Measurements from ENCODE around the gene VSIG8. TPM values are rescaled to one million over a fixed set of nuclear protein-coding genes. Genes with fewer than 3 reads are reported as not detected.

VSIG8 gene
- total RNA-seq, 2 donors from 2014 or later, result not detected

- WGBS, 2 donors, result 69 to 100% methylated on average over 3 of the region's 3 CpGs
- TF ChIP-seq POLR2A (IDR thresholded peaks at IDR 0.05) (no peak), CTCF (IDR thresholded peaks at IDR 0.05) (no peak)
- H3K36me3 ChIP-seq (replicated peaks in 1 of 2; ENCODE audit: insufficient read depth in 1 of 2, low read depth in 2 of 2), result no peaks in the 10 kb centered on the region
- intact Hi-C loops (cut with DNase I), result no loop called here
- H3K27me3 ChIP-seq, result no peaks in the 10 kb centered on the region
- ATAC-seq (no peak), DNase-seq (no peak)
- peak overlapping the region in 1 of 4 donors; percentile 82 for H3K27ac ChIP-seq
- H3K4me3 ChIP-seq, result no peak overlapping the region
- peaks cover 20% of the 10 kb centered on the region for H3K4me1 ChIP-seq
- H3K9me3 ChIP-seq, result no peaks in the 10 kb centered on the region
Measured at GRCh38 chr1:159868766-159869165, 6.3 kb upstream of the VSIG8 start.

DNA sequence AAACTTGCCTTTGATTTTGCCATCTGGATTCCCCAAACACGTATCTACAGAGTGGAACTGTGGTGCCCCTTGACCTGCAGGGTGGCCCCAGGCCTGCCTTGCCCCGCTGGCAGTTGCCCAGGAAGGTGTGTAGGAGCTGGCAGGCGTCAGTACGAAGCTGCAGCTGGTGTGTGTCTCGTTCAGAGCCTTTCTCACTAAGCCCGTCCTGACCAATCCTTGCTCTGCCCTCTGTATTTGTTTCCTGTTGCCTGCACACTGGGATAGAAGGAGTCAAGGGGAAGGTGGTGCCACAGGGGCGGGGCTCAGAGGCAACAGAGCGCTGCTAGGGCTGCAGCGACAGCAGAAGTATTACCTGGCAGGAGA, 5.2 kb upstream of the VSIG8 start:
- WGBS, 2 donors, result 3 to 12% methylated on average over 9 of the region's 9 CpGs
- peak; percentile 78 to 91 (median 88) for DNase-seq
- no peaks in the 10 kb centered on the region for H3K27me3 ChIP-seq
- H3K36me3 ChIP-seq (replicated peaks in 1 of 2; ENCODE audit: insufficient read depth in 1 of 2, low read depth in 2 of 2), result no peaks in the 10 kb centered on the region
- peaks cover 20% of the 10 kb centered on the region for H3K4me1 ChIP-seq
- intact Hi-C loops (cut with DNase I), result no loop called here
- TF ChIP-seq CTCF (IDR thresholded peaks at IDR 0.05) (peak in 1 of 7 experiments; percentile 7), POLR2A (IDR thresholded peaks at IDR 0.05) (peak in 2 of 3 donors; percentile 30 to 41)
- no peak overlapping the region for H3K4me3 ChIP-seq
- peak; percentile 98 for ATAC-seq
- peak overlapping the region; percentile 66 to 82 (median 71) for H3K27ac ChIP-seq
- H3K9me3 ChIP-seq, result no peaks in the 10 kb centered on the region

DNA sequence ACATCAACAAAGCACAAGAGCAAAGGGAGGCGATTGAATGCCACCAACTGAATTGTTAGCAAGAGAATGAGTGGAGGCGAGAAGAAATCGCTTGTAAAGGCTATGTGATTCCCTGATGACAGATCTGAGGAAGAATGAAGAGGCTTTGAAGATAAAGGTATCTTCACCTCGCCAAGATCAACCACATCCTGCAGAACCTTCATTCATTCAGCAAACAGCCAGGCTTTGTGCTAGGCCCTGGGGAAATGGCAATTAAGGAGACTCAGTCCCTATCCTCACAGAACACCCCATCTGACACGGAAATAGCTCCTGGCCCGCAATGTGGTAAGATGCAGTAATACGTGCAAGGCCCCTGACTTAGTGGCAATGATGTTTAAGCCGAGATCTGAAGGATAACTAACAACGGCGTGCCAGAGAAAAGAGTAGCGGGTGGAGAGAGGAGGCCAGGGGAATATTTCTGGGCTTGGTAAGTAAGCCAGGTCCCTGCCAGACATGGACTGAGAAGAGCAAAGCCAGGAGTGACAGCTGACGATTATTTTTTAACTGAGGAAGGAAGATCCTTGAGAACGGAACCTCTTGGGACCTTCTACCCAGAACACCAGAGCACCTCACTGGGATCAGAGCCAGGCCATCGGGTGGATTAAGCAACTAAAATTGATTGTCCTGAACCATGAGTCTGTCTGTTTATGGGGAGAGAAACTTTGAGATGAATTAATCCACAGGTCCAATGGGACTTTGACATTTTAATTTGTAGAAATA, 4.6 kb upstream of the VSIG8 start:
- peak; percentile 45 to 62 (median 57) for DNase-seq
- H3K9me3 ChIP-seq, result no peaks in the 10 kb centered on the region
- H3K27me3 ChIP-seq, result no peaks in the 10 kb centered on the region
- intact Hi-C loops (cut with DNase I), result no loop called here
- TF ChIP-seq POLR2A (IDR thresholded peaks at IDR 0.05) (no peak), CTCF (IDR thresholded peaks at IDR 0.05) (no peak)
- no peaks in the 10 kb centered on the region for H3K36me3 ChIP-seq (replicated peaks in 1 of 2; ENCODE audit: insufficient read depth in 1 of 2, low read depth in 2 of 2)
- 65 to 66% methylated on average over 14 of the region's 14 CpGs for WGBS, 2 donors
- ATAC-seq, result peak; percentile 41
- peak overlapping the region; percentile 66 to 82 (median 71) for H3K27ac ChIP-seq
- no peak overlapping the region for H3K4me3 ChIP-seq
- peaks cover 20% of the 10 kb centered on the region for H3K4me1 ChIP-seq

GRCh38 chr1:159866066-159866465, 3.6 kb upstream of the VSIG8 start:
- intact Hi-C loops (cut with DNase I), result no loop called here
- H3K27ac ChIP-seq, result no peak overlapping the region
- H3K4me3 ChIP-seq, result no peak overlapping the region
- ATAC-seq (no peak), DNase-seq (no peak)
- H3K4me1 ChIP-seq, result peaks cover 20% of the 10 kb centered on the region
- TF ChIP-seq CTCF (IDR thresholded peaks at IDR 0.05) (no peak), POLR2A (IDR thresholded peaks at IDR 0.05) (no peak)
- H3K36me3 ChIP-seq (replicated peaks in 1 of 2; ENCODE audit: insufficient read depth in 1 of 2, low read depth in 2 of 2), result no peaks in the 10 kb centered on the region
- no peaks in the 10 kb centered on the region for H3K27me3 ChIP-seq
- H3K9me3 ChIP-seq, result no peaks in the 10 kb centered on the region
- WGBS, 2 donors, result 62 to 93% methylated on average over 1 of the region's 1 CpG

DNA sequence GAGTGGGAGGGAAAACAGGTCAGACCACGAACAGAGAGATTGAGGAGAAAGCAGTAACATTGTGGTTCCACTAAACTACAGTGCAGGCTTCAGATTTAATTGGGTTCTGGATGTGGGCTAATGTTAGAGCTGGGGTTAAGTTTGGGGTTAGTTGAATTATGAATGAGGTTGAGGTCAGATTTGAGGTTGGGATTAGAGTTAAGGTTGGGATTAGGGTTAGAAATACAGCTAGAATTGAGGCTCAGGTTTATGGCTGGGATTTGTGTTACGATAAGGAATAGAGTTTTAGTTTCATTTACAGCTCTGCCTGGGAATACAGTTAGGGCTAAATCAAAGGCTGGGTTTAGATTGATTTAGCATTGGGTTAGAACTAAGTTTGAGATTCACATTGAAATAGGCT, 1.8 kb upstream of the VSIG8 start:
- H3K4me3 ChIP-seq, result no peak overlapping the region
- peaks cover 20% of the 10 kb centered on the region for H3K4me1 ChIP-seq
- H3K36me3 ChIP-seq (replicated peaks in 1 of 2; ENCODE audit: insufficient read depth in 1 of 2, low read depth in 2 of 2), result no peaks in the 10 kb centered on the region
- no peak overlapping the region for H3K27ac ChIP-seq
- intact Hi-C loops (cut with DNase I), result no loop called here
- no peaks in the 10 kb centered on the region for H3K9me3 ChIP-seq
- no peak for TF ChIP-seq POLR2A (IDR thresholded peaks at IDR 0.05)
- no peak for TF ChIP-seq CTCF (IDR thresholded peaks at IDR 0.05)
- no peak for DNase-seq
- ATAC-seq, result no peak
- no peaks in the 10 kb centered on the region for H3K27me3 ChIP-seq
- 78 to 88% methylated on average over 2 of the region's 2 CpGs for WGBS, 2 donors
